ENCODE measurements around the gene OPALIN.

Gene OPALIN

GRCh38 chr10:96298362-96298761 lies 60.4 kb downstream of the OPALIN start:
- DNase-seq (ENCODE audit: low spot score): no peak

GRCh38 chr10:96297486-96297885 lies 61.3 kb downstream of the OPALIN start:
- no peak for DNase-seq (ENCODE audit: low spot score)

GRCh38 chr10:96295475-96295874 lies 63.3 kb downstream of the OPALIN start:
- no peak for DNase-seq (ENCODE audit: low spot score)
